K562 (cell line): ENCODE measurements around the gene MAP4K1. TPM values are rescaled to one million over a fixed set of nuclear protein-coding genes. Genes with fewer than 3 reads are reported as not detected.
A peak's percentile ranks its signal among the peaks of the same experiment; 100 is the strongest.
"Not testable (repeated sequence)": the region's sequence is repeated elsewhere in the genome, so short reads cannot be mapped to it uniquely, and the experiment has no call there.

Experiments
- ATAC-seq: fragments of 200-7000 bp; cut with Tn5 transposase; 3 replicates; pipeline ENCODE4 v1.9.1; 2020; ENCODE audit warnings: moderate library complexity
- BruUV-seq: library from RNA; stranded (reverse); fragments of 400-500 nt; replicated peaks from 2 replicates; lab custom pipeline; 2021; lab: Mats Ljungman, UMichigan
- CTCF ChIA-PET: fragments of 300-600 bp; formaldehyde crosslinking; extraction: SDS; loops from one replicate; lab custom pipeline; 2021; ENCODE audit warnings: low intra/inter-chr PET ratio; lab: Yijun Ruan, JAX
- POLR2A ChIA-PET: fragments of 300-600, 350-650 bp; sonication (Branson Sonifier 250); formaldehyde crosslinking; extraction: SDS; loops from one replicate; lab custom pipeline; 2021; ENCODE audit warnings: antibody characterized with exemption, inconsistent platforms; lab: Yijun Ruan, JAX
- DNase-seq, 4 experiments: peaks; one replicate each; pipeline versions ENCODE4 v3.0.0 to v3.0.0-alpha.2; 2011 to 2018; ENCODE audit warnings: low spot score in 3 of 4, mixed read lengths in 3 of 4; ENCODE audit errors: extremely low read depth in 1 of 4
- FAIRE-seq: peaks from 2 replicates; lab custom pipeline; 2011; peaks lifted over from hg19 to GRCh38; lab: Jason Lieb, UNC
- H2AFZ ChIP-seq: 2 replicates; pipeline ENCODE4 v1.6.0; 2011; ENCODE audit warnings: low read depth, low read length, control low read depth, inconsistent platforms
- H3K27ac ChIP-seq: fragments of 200-600 bp; 3 replicates; pipeline ENCODE4 v1.8.0; 2011; ENCODE audit warnings: low read depth, mild to moderate bottlenecking, control low read depth, inconsistent platforms, low read length, moderate library complexity, mixed read lengths; ENCODE audit errors: extremely low read depth
- H3K27me3 ChIP-seq, 2 experiments: fragments of 300-600 bp in 1 of 2; 2 replicates in 1 of 2; 3 replicates in 1 of 2; pipeline versions ENCODE4 v1.6.0 to v1.8.0; 2011; ENCODE audit warnings: inconsistent platforms in 2 of 2, low read length in 2 of 2, mild to moderate bottlenecking in 1 of 2, mixed read lengths in 1 of 2, moderate library complexity in 1 of 2; ENCODE audit not compliant: control insufficient read depth in 2 of 2, insufficient read depth in 2 of 2
- H3K36me3 ChIP-seq: fragments of 300-600 bp; 3 replicates; pipeline ENCODE4 v1.8.0; 2011; ENCODE audit warnings: mild to moderate bottlenecking, low read length, inconsistent platforms; ENCODE audit not compliant: control insufficient read depth, insufficient read depth
- H3K4me1 ChIP-seq, 2 experiments: fragments of 200-600 bp in 1 of 2; replicated peaks in 1 of 2; 2 replicates in 1 of 2; 3 replicates in 1 of 2; pipeline versions ENCODE4 v1.5.1 to v1.8.0; 2011; ENCODE audit warnings: inconsistent platforms in 2 of 2, low read length in 2 of 2, mild to moderate bottlenecking in 1 of 2, mixed read lengths in 1 of 2, moderate library complexity in 1 of 2; ENCODE audit not compliant: control insufficient read depth in 2 of 2, insufficient read depth in 2 of 2
- H3K4me2 ChIP-seq: 2 replicates; pipeline ENCODE4 v1.6.1; 2011; ENCODE audit warnings: low read length, control low read depth, inconsistent platforms, mixed read lengths; ENCODE audit not compliant: insufficient read depth
- H3K4me3 ChIP-seq: fragments of 200-600 bp; sonication (generic), shearing (Covaris generic); 2 replicates; pipeline ENCODE4 v1.5.1; 2016; ENCODE audit warnings: control low read depth, inconsistent platforms
- H3K79me2 ChIP-seq: fragments of 200-600 bp; 3 replicates; pipeline ENCODE4 v1.8.0; 2011; ENCODE audit warnings: low read length, inconsistent platforms; ENCODE audit not compliant: control insufficient read depth, insufficient read depth
- H3K9ac ChIP-seq, 2 experiments: 2 replicates each; pipeline versions ENCODE4 v1.6.0 to v1.6.1; 2011; ENCODE audit warnings: low read depth in 2 of 2, low read length in 2 of 2, control low read depth in 1 of 2, inconsistent platforms in 1 of 2, mild to moderate bottlenecking in 1 of 2, mixed read lengths in 1 of 2; ENCODE audit not compliant: insufficient read depth in 1 of 2
- H3K9me1 ChIP-seq: one replicate; pipeline ENCODE4 v1.6.0; 2011; ENCODE audit warnings: inconsistent platforms, mild to moderate bottlenecking, low read length, moderate library complexity; ENCODE audit not compliant: control insufficient read depth, insufficient read depth
- H3K9me3 ChIP-seq: replicated peaks from 2 replicates; pipeline ENCODE4 v1.5.1; 2011; ENCODE audit warnings: low read depth, low read length, inconsistent platforms; ENCODE audit not compliant: control insufficient read depth, insufficient read depth
- H4K20me1 ChIP-seq: replicated peaks from 2 replicates; pipeline ENCODE4 v1.6.1; 2011; ENCODE audit warnings: low read length, inconsistent platforms, mixed read lengths; ENCODE audit not compliant: control insufficient read depth, insufficient read depth
- ADNP ChIP-seq: fragments of 200-800 bp; sonication (Bioruptor generic); IDR thresholded peaks from 2 replicates; pipeline ENCODE4 v1.6.1; 2016; ENCODE audit warnings: missing genetic modification characterization, missing compliant biosample characterization
- BCOR ChIP-seq: fragments of 450-650 bp; IDR thresholded peaks from 2 replicates; pipeline ENCODE4 v1.6.1; 2016
- FOS ChIP-seq: IDR thresholded peaks from 3 replicates; pipeline ENCODE4 v1.6.1; 2011; ENCODE audit not compliant: insufficient read length; ENCODE audit errors: extremely low read depth
- KDM1A ChIP-seq, 2 experiments: fragments of 450-650 bp; IDR thresholded peaks; 2 replicates each; pipeline ENCODE4 v1.6.1; 2016; ENCODE audit warnings: mild to moderate bottlenecking in 2 of 2
- NR4A1 ChIP-seq, 2 experiments: fragments of 250-450 bp in 1 of 2; fragments of 450-650 bp in 1 of 2; sonication (Bioruptor Pico) in 1 of 2; IDR thresholded peaks; 2 replicates each; pipeline versions ENCODE4 v1.4.0 to v1.6.1; 2016 to 2020; ENCODE audit warnings: mild to moderate bottlenecking in 2 of 2, missing compliant biosample characterization in 1 of 2, missing genetic modification characterization in 1 of 2, moderate library complexity in 1 of 2
- ZNF121 ChIP-seq: sonication (generic); formaldehyde crosslinking; conservative IDR thresholded peaks from 2 replicates; pipeline ENCODE4 v1.8.0; 2022; ENCODE audit warnings: missing genetic modification reagents
- WGBS: fragments of 100-300 bp; shearing (Covaris generic); methylation state at CpG from one replicate; pipeline ENCODE4 v1.1.6; 2016; ENCODE audit warnings: low coverage, mixed read lengths; ENCODE audit not compliant: insufficient coverage; ENCODE audit errors: missing lambda C conversion rate; 5-methylcytosine and 5-hydroxymethylcytosine counted together
- in situ Hi-C: fragments of 300-500 bp; cut with MboI; formaldehyde crosslinking; loops from 4 replicates; pipeline ENCODE4 v1.15.0; 2018; ENCODE audit warnings: inconsistent platforms, mixed read lengths
- intact Hi-C: fragments of 100-400 bp; cut with micrococcal nuclease; formaldehyde crosslinking; loops from 2 replicates; pipeline ENCODE4 v1.14.2; 2022
- polyA plus RNA-seq, 8 experiments: library from polyadenylated mRNA; depleted of rRNA in 4 of 8; stranded (reverse) in 5 of 8; unstranded in 3 of 8; fragments of >200 nt; fragmentation: Nextera tagmentation in 2 of 8; fragmentation: Illumina TruSeq in 1 of 8; extraction: Ambion mirVana in 2 of 8; extraction: Trizol in 1 of 8; gene quantifications; 2 replicates each; pipeline versions ENCODE4 v1.2.1 to v1.2.3, GENCODE V29; 2011 to 2014; ENCODE audit warnings: inconsistent platforms in 1 of 8, missing spikeins in 1 of 8
- total RNA-seq, 7 experiments: library from RNA; depleted of rRNA in 6 of 7; stranded (reverse); fragments of >200 nt in 6 of 7; fragmentation: Illumina TruSeq in 2 of 7; extraction: Trizol in 2 of 7; gene quantifications; 2 replicates each; pipeline versions ENCODE4 v1.2.1 to v1.2.3, GENCODE V29; 2011 to 2021; ENCODE audit warnings: low replicate concordance in 1 of 7

The MAP4K1 gene
- total and polyA plus RNA-seq, 9 of the 15 experiments (the other 6 are each of a cell fraction or from before 2014, with no cell fraction given) = 0.14 to 3.2 (median 0.73) TPM; not detected in 1

GRCh38 chr19:38554676-38555141 is 63.0 kb downstream of the MAP4K1 start:
- POLR2A ChIA-PET = no interaction called here

GRCh38 chr19:38553239-38553638 is 64.5 kb downstream of the MAP4K1 start:
- POLR2A ChIA-PET = interaction anchor here (0.6 to 0.7 kb wide), 2 partner anchors 8 to 80 kb away, joined by 3 to 4 read pairs; no protein-coding TSS in a partner anchor
- in situ Hi-C loops = not testable (repeated sequence)
- 100% methylated on average over 1 of the region's 1 CpG for WGBS

More at GRCh38 chr19:38554676-38555141, 63.0 kb downstream of the MAP4K1 start:
- Histone ChIP-seq H3K27ac (no peak overlapping the region), H3K4me3 (no peak overlapping the region), H3K9ac (no peak overlapping the region), H3K4me2 (no peak overlapping the region), H3K9me1 (no peaks in the 10 kb centered on the region), H3K36me3 (no peaks in the 10 kb centered on the region), H2AFZ (no peak overlapping the region), H3K79me2 (no peaks in the 10 kb centered on the region), H4K20me1 (no peaks in the 10 kb centered on the region), H3K9me3 (no peaks in the 10 kb centered on the region), H3K4me1 (peaks cover 13 to 24% of the 10 kb centered on the region in 2 experiments; a peak in 3 of 5 replicates), H3K27me3 (no peaks in the 10 kb centered on the region)
- CTCF ChIA-PET = no interaction called here
- intact Hi-C loops = loop anchor here (5.0 kb wide), 1 partner anchor 63 kb away; the partner anchor contains the start of genes EIF3K and MAP4K1
- BruUV-seq = no TSS peak
- 32% methylated on average over 3 of the region's 3 CpGs for WGBS
- ATAC-seq (no peak), DNase-seq (no peak), FAIRE-seq (no peak)
- in situ Hi-C loops = no loop called here
- no peak for TF ChIP-seq FOS
- peak; percentile 33 to 44; a peak in 1 of 4 replicates for TF ChIP-seq KDM1A (IDR thresholded peaks at IDR 0.05)
- peak; percentile 47; the same call in 1 of the 2 replicates for TF ChIP-seq ADNP (tag)
- TF ChIP-seq NR4A1 (CRISPR knock-in tag; IDR thresholded peaks at IDR 0.05) = no peak
- TF ChIP-seq NR4A1 (tag; IDR thresholded peaks at IDR 0.05) = no peak

More at GRCh38 chr19:38553239-38553638, 64.5 kb downstream of the MAP4K1 start:
- H3K36me3 ChIP-seq, H3K4me3 ChIP-seq, H3K79me2 ChIP-seq, BruUV-seq, H3K4me2 ChIP-seq, H4K20me1 ChIP-seq, CTCF ChIA-PET, H3K27ac ChIP-seq, FAIRE-seq, H3K9me1 ChIP-seq, DNase-seq, H3K9me3 ChIP-seq, H2AFZ ChIP-seq, intact Hi-C loops, H3K9ac ChIP-seq, H3K27me3 ChIP-seq, ATAC-seq: not testable (repeated sequence)
- H3K4me1 ChIP-seq = peaks cover 13 to 24% of the 10 kb centered on the region in 2 experiments; a peak in 3 of 5 replicates
- TF ChIP-seq ZNF121 (CRISPR knock-in tag) (peak; percentile 92), BCOR (peak; percentile 31; the same call in 1 of the 2 replicates)
